A549 (cell line): ENCODE results near the gene NIPAL1. TPM values are rescaled to one million over a fixed set of nuclear protein-coding genes. Genes with fewer than 3 reads are reported as not detected.
"Not testable (repeated sequence)": the region's sequence is repeated elsewhere in the genome, so short reads cannot be mapped to it uniquely, and the experiment has no call there.

ENCODE experiments used
- ATAC-seq, 2 experiments: fragments of 200-7000 bp in 1 of 2; fragments of >200 bp in 1 of 2; cut with Nextera tagmentation in 1 of 2; cut with Tn5 transposase in 1 of 2; 3 replicates each; pipeline versions ENCODE4 v1.8.0 to v1.9.1; 2018 to 2020; ENCODE audit warnings: mild to moderate bottlenecking in 1 of 2, moderate library complexity in 1 of 2
- CTCF ChIA-PET: fragments of 300-600 bp; sonication (Branson Sonifier 250); formaldehyde crosslinking; extraction: SDS; loops from one replicate; lab custom pipeline; 2021; ENCODE audit warnings: antibody characterized with exemption, inconsistent platforms; lab: Yijun Ruan, JAX
- POLR2A ChIA-PET: fragments of 350-600 bp; formaldehyde crosslinking; extraction: SDS; loops from one replicate; lab custom pipeline; 2021; ENCODE audit warnings: antibody characterized with exemption, inconsistent platforms; lab: Yijun Ruan, JAX
- DNase-seq, 2 experiments: peaks; one replicate each; pipeline versions ENCODE4 v3.0.0 to v3.0.0-alpha.2; 2011 to 2016; ENCODE audit warnings: low read depth in 1 of 2, low spot score in 1 of 2
- FAIRE-seq: peaks from 2 replicates; lab custom pipeline; 2011; peaks lifted over from hg19 to GRCh38; lab: Jason Lieb, UNC
- H3K27ac ChIP-seq, 2 experiments: fragments of >200 bp; sonication (Bioruptor Twin); formaldehyde crosslinking; 3 replicates each; pipeline ENCODE4 v1.5.1; 2016 to 2017
- H3K4me1 ChIP-seq: fragments of >200 bp; sonication (Bioruptor Twin); formaldehyde crosslinking; 3 replicates; pipeline ENCODE4 v1.6.1; 2016
- H3K4me2 ChIP-seq: fragments of >200 bp; sonication (Bioruptor Twin); formaldehyde crosslinking; 3 replicates; pipeline ENCODE4 v1.6.1; 2016
- H3K4me3 ChIP-seq: fragments of >200 bp; sonication (Bioruptor Twin); formaldehyde crosslinking; 3 replicates; pipeline ENCODE4 v1.5.1; 2016
- H3K9me3 ChIP-seq: fragments of >200 bp; sonication (Bioruptor Twin); formaldehyde crosslinking; 3 replicates; pipeline ENCODE4 v1.6.1; 2016
- CBX8 ChIP-seq: fragments of 200-600 bp; sonication (generic); IDR thresholded peaks from 2 replicates; pipeline ENCODE4 v1.6.1; 2016
- EHMT2 ChIP-seq: fragments of 200-600 bp; sonication (generic); IDR thresholded peaks from 2 replicates; pipeline ENCODE4 v1.6.1; 2016; ENCODE audit warnings: antibody characterized with exemption, low read depth, mild to moderate bottlenecking, moderate library complexity
- FOSB ChIP-seq: fragments of 250-450 bp; sonication (Bioruptor Pico); IDR thresholded peaks from 2 replicates; pipeline ENCODE4 v1.5.0; 2020; ENCODE audit warnings: mild to moderate bottlenecking, moderate library complexity
- GATA3 ChIP-seq: IDR thresholded peaks from 2 replicates; pipeline ENCODE4 v1.6.1; 2012; ENCODE audit warnings: borderline replicate concordance
- HEYL ChIP-seq: fragments of 250-450 bp; sonication (Bioruptor Pico); IDR thresholded peaks from 2 replicates; pipeline ENCODE4 v1.8.0; 2021; ENCODE audit warnings: mild to moderate bottlenecking, moderate library complexity
- MYC ChIP-seq: IDR thresholded peaks from 2 replicates; pipeline ENCODE4 v1.6.1; 2012; ENCODE audit warnings: mild to moderate bottlenecking, inconsistent platforms, low read length, improper control_type of control experiment, borderline replicate concordance
- RAD21 ChIP-seq, 2 experiments: fragments of >200 bp in 1 of 2; sonication (Bioruptor Twin) in 1 of 2; formaldehyde crosslinking in 1 of 2; IDR thresholded peaks in 1 of 2; conservative IDR thresholded peaks in 1 of 2; 2 replicates in 1 of 2; 3 replicates in 1 of 2; pipeline ENCODE4 v1.6.1; 2012 to 2018; ENCODE audit warnings: inconsistent platforms in 1 of 2
- SMC3 ChIP-seq: fragments of >200 bp; sonication (Bioruptor Twin); formaldehyde crosslinking; IDR thresholded peaks from 3 replicates; pipeline ENCODE4 v1.6.1; 2018; ENCODE audit warnings: inconsistent platforms
- ZFP36 ChIP-seq: fragments of 450-650 bp; IDR thresholded peaks from 2 replicates; pipeline ENCODE4 v1.6.1; 2014; ENCODE audit warnings: borderline replicate concordance; ENCODE audit not compliant: partially characterized antibody
- ZNF302 ChIP-seq: fragments of 250-450 bp; sonication (Bioruptor Pico); IDR thresholded peaks from 2 replicates; pipeline ENCODE4 v1.9.0; 2021; ENCODE audit warnings: inconsistent platforms, mild to moderate bottlenecking, moderate library complexity
- WGBS: methylation state at CpG from one replicate; pipeline ENCODE4 v1.1.6; 2017; ENCODE audit errors: missing lambda C conversion rate; 5-methylcytosine and 5-hydroxymethylcytosine counted together
- polyA plus RNA-seq, 4 experiments: library from polyadenylated mRNA; depleted of rRNA in 3 of 4; stranded (reverse); fragments of >200 nt; fragmentation: RNase III in 1 of 4; extraction: RNeasy Plus Mini Kit Qiagen cat#74134 plus additional on column Dnase treatment in 1 of 4; gene quantifications; 2 replicates in 3 of 4; 3 replicates in 1 of 4; pipeline ENCODE4 v1.2.3, GENCODE V29; 2011 to 2017
- TF ChIP-seq, protein P1 (sequence below): fragments of >200 bp; sonication (Bioruptor Twin); formaldehyde crosslinking; IDR thresholded peaks from 3 replicates; pipeline ENCODE4 v1.6.1; 2016
- TF ChIP-seq, protein P2 (sequence below): fragments of 200-600 bp; sonication (generic); IDR thresholded peaks from 2 replicates; pipeline ENCODE4 v1.6.1; 2016; ENCODE audit warnings: antibody characterized with exemption, mild to moderate bottlenecking, moderate library complexity
- TF ChIP-seq, protein P3 (sequence below): fragments of 250-450 bp; sonication (Bioruptor Pico); IDR thresholded peaks from 2 replicates; pipeline ENCODE4 v1.5.0; 2021; ENCODE audit warnings: mild to moderate bottlenecking, moderate library complexity, borderline replicate concordance

The NIPAL1 gene
- polyA plus RNA-seq, 2 of the 4 experiments (the other 2 are of a cell fraction), result 0.41 to 0.47 TPM

DNA sequence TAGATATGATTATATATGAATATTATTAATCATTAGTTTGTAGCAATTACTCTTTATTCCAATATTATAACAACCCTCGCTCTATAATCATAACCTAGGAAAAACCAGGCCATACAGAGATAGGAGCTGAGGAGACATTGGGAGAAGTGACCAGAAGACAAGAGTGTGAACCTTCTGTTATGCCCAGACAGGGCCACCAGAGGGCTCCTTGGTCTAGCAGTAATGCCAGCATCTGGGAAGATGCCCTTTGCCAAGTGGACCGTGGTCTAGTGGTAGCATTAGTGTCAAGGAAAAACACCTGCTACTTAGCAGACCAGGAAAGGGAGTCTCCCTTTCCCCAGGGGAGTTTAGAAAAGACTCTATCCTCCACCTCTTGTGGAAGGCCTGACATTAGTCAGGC is 13.0 kb upstream of the NIPAL1 start:
- WGBS, result 7% methylated on average over 2 of the region's 2 CpGs
- H3K4me3 ChIP-seq, ATAC-seq, H3K4me2 ChIP-seq, H3K27ac ChIP-seq, POLR2A ChIA-PET, FAIRE-seq, H3K4me1 ChIP-seq, H3K9me3 ChIP-seq: not testable (repeated sequence)
- DNase-seq, result peak in 1 of 2 experiments; percentile 46
- TF ChIP-seq SMC3 (peak; percentile 43; the same call in 2 of the 3 replicates), RAD21 (conservative IDR thresholded peaks at IDR 0.05 in 1 of 2, IDR thresholded peaks at IDR 0.05 in 1 of 2) (peak; percentile 20 to 60; a peak in 2 of 5 replicates)
- CTCF ChIA-PET, result interaction anchor here (0.7 to 1.9 kb wide), 6 partner anchors 9 to 452 kb away, joined by 3 to 6 read pairs (median 4); no protein-coding TSS in a partner anchor

DNA sequence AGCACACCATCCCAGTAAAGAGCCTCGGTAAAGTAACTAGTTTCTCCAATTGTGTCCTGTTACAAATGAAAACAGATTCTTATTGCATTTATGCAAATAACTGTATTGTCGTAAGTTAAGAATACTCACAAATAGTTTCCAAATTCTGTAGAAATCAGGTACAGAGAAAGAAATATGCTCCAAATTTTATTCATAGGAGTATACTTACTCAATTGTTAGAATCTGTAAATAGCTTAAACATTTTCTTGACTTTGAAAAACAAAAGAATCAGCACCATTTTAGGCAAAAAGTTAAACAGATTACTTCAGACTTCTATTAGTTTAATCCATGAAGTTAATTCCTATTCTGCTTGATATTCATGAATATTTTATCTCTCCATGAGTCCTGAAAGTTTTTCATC is 10.8 kb upstream of the NIPAL1 start:
- no peak overlapping the region for H3K4me3 ChIP-seq
- H3K9me3 ChIP-seq, result 0 out of 3 replicates have a peak, but pooled peaks cover 3% of the 10 kb centered on the region
- H3K4me1 ChIP-seq, result no peaks in the 10 kb centered on the region
- TF ChIP-seq CBX8, result no peak
- no peak for TF ChIP-seq EHMT2
- TF ChIP-seq, protein P1, sequence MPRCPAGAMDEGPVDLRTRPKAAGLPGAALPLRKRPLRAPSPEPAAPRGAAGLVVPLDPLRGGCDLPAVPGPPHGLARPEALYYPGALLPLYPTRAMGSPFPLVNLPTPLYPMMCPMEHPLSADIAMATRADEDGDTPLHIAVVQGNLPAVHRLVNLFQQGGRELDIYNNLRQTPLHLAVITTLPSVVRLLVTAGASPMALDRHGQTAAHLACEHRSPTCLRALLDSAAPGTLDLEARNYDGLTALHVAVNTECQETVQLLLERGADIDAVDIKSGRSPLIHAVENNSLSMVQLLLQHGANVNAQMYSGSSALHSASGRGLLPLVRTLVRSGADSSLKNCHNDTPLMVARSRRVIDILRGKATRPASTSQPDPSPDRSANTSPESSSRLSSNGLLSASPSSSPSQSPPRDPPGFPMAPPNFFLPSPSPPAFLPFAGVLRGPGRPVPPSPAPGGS, result no peak
- no peak for TF ChIP-seq HEYL
- WGBS, result 44% methylated on average over 2 of the region's 2 CpGs
- DNase-seq (no peak), FAIRE-seq (no peak), ATAC-seq (no peak)
- H3K27ac ChIP-seq, result no peak overlapping the region
- ChIA-PET POLR2A (no interaction called here), CTCF (no interaction called here)
- H3K4me2 ChIP-seq, result no peak overlapping the region

DNA sequence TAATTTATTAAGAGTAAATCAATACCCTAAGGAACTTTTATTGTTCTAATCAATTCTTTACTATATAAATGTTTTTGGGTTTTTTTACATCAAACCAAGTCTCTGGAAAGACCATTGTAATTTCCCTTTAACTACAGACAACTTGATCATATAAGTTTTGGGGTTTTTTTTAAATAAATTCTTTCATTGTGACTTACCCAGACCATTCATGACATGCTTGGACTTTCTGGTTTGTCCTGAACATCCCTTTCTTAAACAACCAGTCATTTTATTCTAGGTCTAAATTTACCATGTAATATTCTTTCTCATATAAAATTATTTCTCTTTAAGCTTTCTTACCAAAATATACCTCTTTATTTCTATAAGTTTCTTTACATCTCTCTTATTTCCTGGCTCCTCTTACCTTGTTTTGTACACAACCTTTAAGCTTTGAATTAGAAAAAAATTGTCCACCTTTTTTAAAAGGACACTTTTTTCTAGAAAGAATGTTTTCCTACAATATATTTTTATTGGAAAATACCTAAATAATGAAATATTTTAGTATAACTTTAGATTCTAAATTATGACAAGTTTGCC is 8.5 kb upstream of the NIPAL1 start:
- H3K4me1 ChIP-seq, result no peaks in the 10 kb centered on the region
- ATAC-seq (no peak), DNase-seq (peak in 1 of 2 experiments; percentile 8), FAIRE-seq (no peak)
- ChIA-PET POLR2A (no interaction called here), CTCF (no interaction called here)
- no peak overlapping the region for H3K4me2 ChIP-seq
- H3K9me3 ChIP-seq, result 0 out of 3 replicates have a peak, but pooled peaks cover 3% of the 10 kb centered on the region
- no peak overlapping the region for H3K4me3 ChIP-seq
- H3K27ac ChIP-seq, result no peak overlapping the region
- no peak for TF ChIP-seq MYC
- no peak for TF ChIP-seq SMC3
- TF ChIP-seq, protein P2, sequence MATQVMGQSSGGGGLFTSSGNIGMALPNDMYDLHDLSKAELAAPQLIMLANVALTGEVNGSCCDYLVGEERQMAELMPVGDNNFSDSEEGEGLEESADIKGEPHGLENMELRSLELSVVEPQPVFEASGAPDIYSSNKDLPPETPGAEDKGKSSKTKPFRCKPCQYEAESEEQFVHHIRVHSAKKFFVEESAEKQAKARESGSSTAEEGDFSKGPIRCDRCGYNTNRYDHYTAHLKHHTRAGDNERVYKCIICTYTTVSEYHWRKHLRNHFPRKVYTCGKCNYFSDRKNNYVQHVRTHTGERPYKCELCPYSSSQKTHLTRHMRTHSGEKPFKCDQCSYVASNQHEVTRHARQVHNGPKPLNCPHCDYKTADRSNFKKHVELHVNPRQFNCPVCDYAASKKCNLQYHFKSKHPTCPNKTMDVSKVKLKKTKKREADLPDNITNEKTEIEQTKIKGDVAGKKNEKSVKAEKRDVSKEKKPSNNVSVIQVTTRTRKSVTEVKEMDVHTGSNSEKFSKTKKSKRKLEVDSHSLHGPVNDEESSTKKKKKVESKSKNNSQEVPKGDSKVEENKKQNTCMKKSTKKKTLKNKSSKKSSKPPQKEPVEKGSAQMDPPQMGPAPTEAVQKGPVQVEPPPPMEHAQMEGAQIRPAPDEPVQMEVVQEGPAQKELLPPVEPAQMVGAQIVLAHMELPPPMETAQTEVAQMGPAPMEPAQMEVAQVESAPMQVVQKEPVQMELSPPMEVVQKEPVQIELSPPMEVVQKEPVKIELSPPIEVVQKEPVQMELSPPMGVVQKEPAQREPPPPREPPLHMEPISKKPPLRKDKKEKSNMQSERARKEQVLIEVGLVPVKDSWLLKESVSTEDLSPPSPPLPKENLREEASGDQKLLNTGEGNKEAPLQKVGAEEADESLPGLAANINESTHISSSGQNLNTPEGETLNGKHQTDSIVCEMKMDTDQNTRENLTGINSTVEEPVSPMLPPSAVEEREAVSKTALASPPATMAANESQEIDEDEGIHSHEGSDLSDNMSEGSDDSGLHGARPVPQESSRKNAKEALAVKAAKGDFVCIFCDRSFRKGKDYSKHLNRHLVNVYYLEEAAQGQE, result no peak
- peak; percentile 87 for TF ChIP-seq ZFP36

DNA sequence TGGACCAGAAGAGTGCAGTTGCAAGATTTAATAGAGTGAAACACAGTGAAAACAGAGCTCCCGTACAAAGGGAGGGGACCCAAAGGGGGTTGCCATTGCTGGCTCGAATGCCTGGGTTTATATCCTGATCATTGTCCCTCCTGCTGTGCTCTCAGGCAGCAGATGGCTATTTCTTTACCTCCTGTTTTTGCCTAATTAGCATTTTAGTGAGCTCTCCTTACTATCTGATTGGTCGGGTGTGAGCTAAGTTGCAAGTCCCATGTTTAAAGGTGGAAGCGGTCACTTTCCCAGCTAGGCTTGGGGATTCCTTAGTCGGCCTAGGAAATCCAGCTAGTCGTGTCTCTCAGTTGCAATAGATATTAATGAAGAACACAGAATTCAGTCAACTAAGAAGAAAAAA is 5.7 kb upstream of the NIPAL1 start:
- H3K27ac ChIP-seq, H3K4me3 ChIP-seq, H3K4me2 ChIP-seq, DNase-seq, ATAC-seq, H3K4me1 ChIP-seq, POLR2A ChIA-PET, FAIRE-seq, H3K9me3 ChIP-seq: not testable (repeated sequence)
- CTCF ChIA-PET, result interaction anchor here (0.7 kb wide), 1 partner anchor 99 kb away, joined by 3 read pairs; no protein-coding TSS in a partner anchor
- 42% methylated on average over 6 of the region's 6 CpGs for WGBS

DNA sequence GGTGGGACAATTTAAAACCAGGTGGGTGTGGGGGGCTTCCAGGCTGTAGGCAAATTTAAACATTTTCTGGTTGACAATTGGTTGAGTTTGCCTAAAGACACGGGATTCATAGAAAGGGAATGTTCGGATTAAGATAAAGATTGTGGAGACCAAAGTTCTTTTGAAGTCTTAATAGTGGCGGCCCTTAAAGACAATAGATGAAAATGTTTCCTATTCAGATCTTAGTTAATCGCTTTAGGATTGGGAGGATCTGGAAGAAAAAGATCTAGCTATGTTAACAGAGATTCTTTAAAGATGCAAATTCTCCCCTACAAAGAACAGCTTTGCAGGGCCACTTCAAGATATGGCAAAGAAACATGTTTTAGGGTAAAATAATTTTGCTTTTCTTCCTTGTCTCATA is 4.8 kb upstream of the NIPAL1 start:
- FAIRE-seq, result no peak
- ATAC-seq, result no peak
- CTCF ChIA-PET, result no interaction called here

More for the DNA sequence above, 4.8 kb upstream of the NIPAL1 start:
- TF ChIP-seq, protein P3, sequence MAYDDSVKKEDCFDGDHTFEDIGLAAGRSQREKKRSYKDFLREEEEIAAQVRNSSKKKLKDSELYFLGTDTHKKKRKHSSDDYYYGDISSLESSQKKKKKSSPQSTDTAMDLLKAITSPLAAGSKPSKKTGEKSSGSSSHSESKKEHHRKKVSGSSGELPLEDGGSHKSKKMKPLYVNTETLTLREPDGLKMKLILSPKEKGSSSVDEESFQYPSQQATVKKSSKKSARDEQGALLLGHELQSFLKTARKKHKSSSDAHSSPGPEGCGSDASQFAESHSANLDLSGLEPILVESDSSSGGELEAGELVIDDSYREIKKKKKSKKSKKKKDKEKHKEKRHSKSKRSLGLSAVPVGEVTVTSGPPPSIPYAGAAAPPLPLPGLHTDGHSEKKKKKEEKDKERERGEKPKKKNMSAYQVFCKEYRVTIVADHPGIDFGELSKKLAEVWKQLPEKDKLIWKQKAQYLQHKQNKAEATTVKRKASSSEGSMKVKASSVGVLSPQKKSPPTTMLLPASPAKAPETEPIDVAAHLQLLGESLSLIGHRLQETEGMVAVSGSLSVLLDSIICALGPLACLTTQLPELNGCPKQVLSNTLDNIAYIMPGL (CRISPR knock-in tag), result no peak
- TF ChIP-seq FOSB (no peak), ZNF302 (CRISPR knock-in tag) (no peak), GATA3 (no peak)
- WGBS, result 44% methylated on average over 4 of the region's 4 CpGs
- no peak overlapping the region for H3K4me3 ChIP-seq
- 0 out of 3 replicates have a peak, but pooled peaks cover 3% of the 10 kb centered on the region for H3K9me3 ChIP-seq
- H3K4me2 ChIP-seq, result no peak overlapping the region
- POLR2A ChIA-PET, result no interaction called here
- DNase-seq, result no peak
- H3K4me1 ChIP-seq, result no peaks in the 10 kb centered on the region
- no peak overlapping the region for H3K27ac ChIP-seq
